Measurements from ENCODE around the gene FAM110C.

- TF ChIP-seq CTCF (conservative IDR thresholded peaks at IDR 0.05 in 1 of 2, IDR thresholded peaks at IDR 0.05 in 1 of 2; ENCODE audit: low read depth in 1 of 2, low read length in 2 of 2) (no peak), EZH2 (IDR thresholded peaks at IDR 0.05; ENCODE audit: low read length, missing control alignments) (no peak)
Measured at GRCh38 chr2:46471-47345, at the start of gene FAM110C.
